Activated T-cell treated with anti-CD3 and anti-CD28 coated beads, Interleukin-2, amount 50 U/mL, for 4 hours (primary cell): ENCODE data around the gene POLE. TPM values are rescaled to one million over a fixed set of nuclear protein-coding genes. Genes with fewer than 3 reads are reported as not detected.
A peak's percentile ranks its signal among the peaks of the same experiment; 100 is the strongest.
"Not testable (repeated sequence)": the region's sequence is repeated elsewhere in the genome, so short reads cannot be mapped to it uniquely, and the experiment has no call there.

Source experiments
- ATAC-seq, 2 donors: fragments of 200-7000 bp; cut with Tn5 transposase; one replicate each; pipeline ENCODE4 v1.10.0; 2021
- DNase-seq: peaks from one replicate; pipeline ENCODE4 v3.0.0-alpha.2; 2020
- H3K27me3 Mint-ChIP-seq: one replicate; pipeline ENCODE4 v1.8.0; 2021; ENCODE audit warnings: low read depth, mixed read lengths
- H3K36me3 Mint-ChIP-seq: one replicate; pipeline ENCODE4 v1.8.0; 2022; ENCODE audit warnings: mixed read lengths; ENCODE audit not compliant: insufficient read depth
- H3K4me1 Mint-ChIP-seq: one replicate; pipeline ENCODE4 v1.8.0; 2021; ENCODE audit warnings: low read depth, mixed read lengths
- H3K4me3 Mint-ChIP-seq: one replicate; pipeline ENCODE4 v1.8.0; 2021; ENCODE audit warnings: mild to moderate bottlenecking, moderate library complexity, mixed read lengths
- H3K9me3 Mint-ChIP-seq: one replicate; pipeline ENCODE4 v1.8.0; 2021; ENCODE audit warnings: mixed read lengths
- total RNA-seq, 3 donors: library from RNA; stranded (reverse); gene quantifications; one replicate each; pipeline ENCODE4 v1.2.1, GENCODE V29; 2021

POLE gene
- total RNA-seq, 3 donors from 2014 or later = 98.4 to 110 (median 101) TPM

GRCh38 chr12:132605892-132606291 lies 81.2 kb downstream of the POLE start:
- ATAC-seq (no peak), DNase-seq (no peak)
- Mint-ChIP-seq H3K9me3 (no peaks in the 10 kb centered on the region), H3K4me3 (no peak overlapping the region), H3K36me3 (no peaks in the 10 kb centered on the region), H3K27me3 (peaks cover 64% of the 10 kb centered on the region), H3K4me1 (peaks cover 7% of the 10 kb centered on the region)

- Mint-ChIP-seq H3K27me3 (peaks cover 62% of the 10 kb centered on the region), H3K36me3 (no peaks in the 10 kb centered on the region), H3K9me3 (no peaks in the 10 kb centered on the region)
Observed at GRCh38 chr12:132604668-132605441, 82.3 kb downstream of the POLE start.

GRCh38 chr12:132604151-132604618 lies 83.0 kb downstream of the POLE start:
- ATAC-seq = peak in 1 of 2 donors; percentile 18
- no peaks in the 10 kb centered on the region for H3K36me3 Mint-ChIP-seq
- H3K27me3 Mint-ChIP-seq = peaks cover 59% of the 10 kb centered on the region

More at GRCh38 chr12:132604668-132605441, 82.3 kb downstream of the POLE start:
- DNase-seq (no peak), ATAC-seq (no peak)
- Mint-ChIP-seq H3K4me1 (peaks cover 11% of the 10 kb centered on the region), H3K4me3 (no peak overlapping the region)

GRCh38 chr12:132603240-132604150 lies 83.6 kb downstream of the POLE start:
- Mint-ChIP-seq H3K4me3 (no peak overlapping the region), H3K36me3 (no peaks in the 10 kb centered on the region), H3K4me1 (peaks cover 16% of the 10 kb centered on the region), H3K27me3 (peaks cover 59% of the 10 kb centered on the region), H3K9me3 (no peaks in the 10 kb centered on the region)
- ATAC-seq (no peak), DNase-seq (no peak)

More at GRCh38 chr12:132604151-132604618, 83.0 kb downstream of the POLE start:
- H3K4me3 Mint-ChIP-seq = no peak overlapping the region
- H3K4me1 Mint-ChIP-seq = peaks cover 11% of the 10 kb centered on the region
- no peak for DNase-seq
- H3K9me3 Mint-ChIP-seq = no peaks in the 10 kb centered on the region

- DNase-seq (no peak), ATAC-seq (no peak)
- H3K4me3 Mint-ChIP-seq = no peak overlapping the region
- peaks cover 17% of the 10 kb centered on the region for H3K4me1 Mint-ChIP-seq
- no peaks in the 10 kb centered on the region for H3K9me3 Mint-ChIP-seq
- H3K36me3 Mint-ChIP-seq = no peaks in the 10 kb centered on the region
- H3K27me3 Mint-ChIP-seq = peaks cover 54% of the 10 kb centered on the region
Observed at GRCh38 chr12:132602572-132603239, 84.4 kb downstream of the POLE start.

GRCh38 chr12:132601171-132601883 lies 85.8 kb downstream of the POLE start:
- Mint-ChIP-seq H3K4me1 (peaks cover 22% of the 10 kb centered on the region), H3K4me3 (peak overlapping the region; percentile 58), H3K36me3 (no peaks in the 10 kb centered on the region), H3K9me3 (no peaks in the 10 kb centered on the region), H3K27me3 (peaks cover 54% of the 10 kb centered on the region)
- ATAC-seq = no peak
- no peak for DNase-seq

- Mint-ChIP-seq H3K4me1 (peaks cover 22% of the 10 kb centered on the region), H3K9me3 (no peaks in the 10 kb centered on the region), H3K4me3 (peak overlapping the region; percentile 58), H3K27me3 (peaks cover 57% of the 10 kb centered on the region), H3K36me3 (no peaks in the 10 kb centered on the region)
- DNase-seq (no peak), ATAC-seq (peak; percentile 49 to 65)
Observed at GRCh38 chr12:132600048-132601032, 86.8 kb downstream of the POLE start.

GRCh38 chr12:132599502-132599901 lies 87.6 kb downstream of the POLE start:
- peak overlapping the region; percentile 57 for H3K4me3 Mint-ChIP-seq
- H3K27me3 Mint-ChIP-seq = peaks cover 50% of the 10 kb centered on the region

GRCh38 chr12:132597333-132598316 lies 89.5 kb downstream of the POLE start:
- H3K27me3 Mint-ChIP-seq = peaks cover 51% of the 10 kb centered on the region
- no peak for DNase-seq
- peak in 1 of 2 donors; percentile 39 for ATAC-seq
- H3K36me3 Mint-ChIP-seq = no peaks in the 10 kb centered on the region
- H3K4me3 Mint-ChIP-seq = peak overlapping the region; percentile 83
- no peaks in the 10 kb centered on the region for H3K9me3 Mint-ChIP-seq
- peaks cover 24% of the 10 kb centered on the region for H3K4me1 Mint-ChIP-seq

More at GRCh38 chr12:132599502-132599901, 87.6 kb downstream of the POLE start:
- not testable (repeated sequence) for ATAC-seq, H3K9me3 Mint-ChIP-seq, H3K36me3 Mint-ChIP-seq, DNase-seq
- peaks cover 22% of the 10 kb centered on the region for H3K4me1 Mint-ChIP-seq

GRCh38 chr12:132596016-132596415 lies 91.1 kb downstream of the POLE start:
- Mint-ChIP-seq H3K27me3 (peaks cover 39% of the 10 kb centered on the region), H3K9me3 (no peaks in the 10 kb centered on the region), H3K4me3 (peak overlapping the region; percentile 11), H3K4me1 (peaks cover 21% of the 10 kb centered on the region), H3K36me3 (no peaks in the 10 kb centered on the region)
- DNase-seq = no peak
- no peak for ATAC-seq

GRCh38 chr12:132595183-132595582 lies 92.0 kb downstream of the POLE start:
- no peak for DNase-seq
- Mint-ChIP-seq H3K27me3 (peaks cover 32% of the 10 kb centered on the region), H3K4me3 (no peak overlapping the region)

GRCh38 chr12:132593938-132594358 lies 93.2 kb downstream of the POLE start:
- Mint-ChIP-seq H3K27me3 (peaks cover 28% of the 10 kb centered on the region), H3K4me1 (peaks cover 13% of the 10 kb centered on the region), H3K4me3 (no peak overlapping the region), H3K9me3 (no peaks in the 10 kb centered on the region), H3K36me3 (no peaks in the 10 kb centered on the region)
- DNase-seq = no peak
- ATAC-seq = peak; percentile 67 to 84

More at GRCh38 chr12:132595183-132595582, 92.0 kb downstream of the POLE start:
- peaks cover 14% of the 10 kb centered on the region for H3K4me1 Mint-ChIP-seq
- H3K9me3 Mint-ChIP-seq = no peaks in the 10 kb centered on the region
- no peaks in the 10 kb centered on the region for H3K36me3 Mint-ChIP-seq
- no peak for ATAC-seq
